ENCODE data around the gene ANO6.
"Not testable (repeated sequence)": the region's sequence is repeated elsewhere in the genome, so short reads cannot be mapped to it uniquely, and the experiment has no call there.

The ANO6 gene

GRCh38 chr12:45309836-45310626, 94.1 kb downstream of the ANO6 start:
- DNase-seq = no peak

GRCh38 chr12:45310627-45310968, 94.7 kb downstream of the ANO6 start:
- DNase-seq = no peak

GRCh38 chr12:45312012-45312411, 96.1 kb downstream of the ANO6 start:
- no peak for DNase-seq

- no peak for DNase-seq
These were observed 98.9 kb downstream of the ANO6 start for GRCh38 chr12:45314770-45315169.

- DNase-seq = no peak
These were observed 99.6 kb downstream of the ANO6 start for GRCh38 chr12:45315462-45315861.

GRCh38 chr12:45317261-45317660, 101.4 kb downstream of the ANO6 start:
- not testable (repeated sequence) for DNase-seq

- DNase-seq = no peak
These were observed 106.9 kb downstream of the ANO6 start for GRCh38 chr12:45322810-45323209.

GRCh38 chr12:45324391-45324790, 108.5 kb downstream of the ANO6 start:
- no peak for DNase-seq

- no peak for DNase-seq
These were observed 110.6 kb downstream of the ANO6 start for GRCh38 chr12:45326358-45326975.

GRCh38 chr12:45327823-45328383, 112.0 kb downstream of the ANO6 start:
- DNase-seq = no peak

- DNase-seq = no peak
These were observed 113.3 kb downstream of the ANO6 start for GRCh38 chr12:45329238-45329637.

GRCh38 chr12:45329702-45330101, 113.8 kb downstream of the ANO6 start:
- DNase-seq = no peak

- DNase-seq = no peak
These were observed 115.7 kb downstream of the ANO6 start for GRCh38 chr12:45331552-45331951.

- DNase-seq = no peak
These were observed 118.5 kb downstream of the ANO6 start for GRCh38 chr12:45334396-45334795.

- DNase-seq = no peak
These were observed 120.4 kb downstream of the ANO6 start for GRCh38 chr12:45336331-45336730.

- DNase-seq = no peak
These were observed 121.1 kb downstream of the ANO6 start for GRCh38 chr12:45336762-45337596.

- no peak for DNase-seq
These were observed 121.9 kb downstream of the ANO6 start for GRCh38 chr12:45337835-45338234.

- DNase-seq = no peak
These were observed 122.4 kb downstream of the ANO6 start for GRCh38 chr12:45338272-45338671.

- no peak for DNase-seq
These were observed 123.1 kb downstream of the ANO6 start for GRCh38 chr12:45339035-45339434.

- DNase-seq = no peak
These were observed 126.3 kb downstream of the ANO6 start for GRCh38 chr12:45342171-45342570.

GRCh38 chr12:45342848-45343247, 127.0 kb downstream of the ANO6 start:
- DNase-seq = no peak

GRCh38 chr12:45343269-45344051, 127.6 kb downstream of the ANO6 start:
- DNase-seq = no peak
